Measurements from ENCODE around the gene SDR42E2. TPM values are rescaled to one million over a fixed set of nuclear protein-coding genes. Genes with fewer than 3 reads are reported as not detected.

The SDR42E2 gene
- total RNA-seq (under 1 TPM in 2 of 7 donors, not detected in 5; 0.16 to 0.24 TPM), polyA plus RNA-seq (under 1 TPM; 0.09 to 0.14 (median 0.10) TPM)
- long read RNA-seq, donor 1: 0 reads
- long read RNA-seq, donor 2: 0 reads

DNA sequence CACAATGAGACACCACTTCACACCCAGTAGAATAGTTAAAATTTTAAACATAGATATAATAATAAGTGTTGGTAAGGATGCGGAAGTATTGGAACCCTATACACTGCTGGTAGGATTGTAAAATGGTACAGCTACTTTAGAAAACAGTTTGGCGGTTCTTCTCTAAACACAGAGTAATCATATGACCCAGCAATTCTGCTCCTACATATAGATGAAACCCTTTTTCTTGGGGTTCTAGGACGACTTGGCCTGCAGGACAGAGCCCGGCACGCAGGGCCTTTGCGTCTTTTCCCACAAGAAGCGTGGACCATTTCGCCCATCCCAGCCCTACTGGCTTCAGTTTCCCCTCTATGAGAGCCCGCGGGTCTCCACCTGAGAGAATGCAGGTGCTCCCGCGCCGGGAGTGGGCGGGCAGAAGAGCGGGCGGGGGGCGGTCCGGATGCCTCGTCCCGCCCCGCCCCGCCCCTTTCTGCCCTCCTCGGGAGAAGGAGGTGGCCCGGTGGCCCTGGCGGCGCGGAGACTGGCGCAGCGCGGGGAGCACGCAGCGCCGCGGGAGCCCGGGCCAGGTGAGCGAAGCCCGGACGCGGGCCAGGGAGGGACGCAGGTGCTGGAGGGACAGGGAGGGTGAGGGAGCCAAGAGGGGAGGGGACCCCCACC, at the start of gene SDR42E2:
TSS of gene SDR42E2 (plus strand) at position 508 of the 657 bp plus-strand sequence. CDS start 3,077 bp downstream, outside the sequence.
- H3K36me3 ChIP-seq: no peaks in the 10 kb centered on the region
- no peak within 1 kb of the TSS for H3K27ac ChIP-seq
- no peak for DNase-seq
- peak within 1 kb of the TSS in 5 of 8 donors; percentile 12 to 53 (median 17) for H3K4me3 ChIP-seq
- peaks cover 4 to 34% (median 13%) of the 10 kb centered on the region in 7 donors for H3K27me3 ChIP-seq (replicated peaks in 1 of 7)
- TF ChIP-seq, protein P1, sequence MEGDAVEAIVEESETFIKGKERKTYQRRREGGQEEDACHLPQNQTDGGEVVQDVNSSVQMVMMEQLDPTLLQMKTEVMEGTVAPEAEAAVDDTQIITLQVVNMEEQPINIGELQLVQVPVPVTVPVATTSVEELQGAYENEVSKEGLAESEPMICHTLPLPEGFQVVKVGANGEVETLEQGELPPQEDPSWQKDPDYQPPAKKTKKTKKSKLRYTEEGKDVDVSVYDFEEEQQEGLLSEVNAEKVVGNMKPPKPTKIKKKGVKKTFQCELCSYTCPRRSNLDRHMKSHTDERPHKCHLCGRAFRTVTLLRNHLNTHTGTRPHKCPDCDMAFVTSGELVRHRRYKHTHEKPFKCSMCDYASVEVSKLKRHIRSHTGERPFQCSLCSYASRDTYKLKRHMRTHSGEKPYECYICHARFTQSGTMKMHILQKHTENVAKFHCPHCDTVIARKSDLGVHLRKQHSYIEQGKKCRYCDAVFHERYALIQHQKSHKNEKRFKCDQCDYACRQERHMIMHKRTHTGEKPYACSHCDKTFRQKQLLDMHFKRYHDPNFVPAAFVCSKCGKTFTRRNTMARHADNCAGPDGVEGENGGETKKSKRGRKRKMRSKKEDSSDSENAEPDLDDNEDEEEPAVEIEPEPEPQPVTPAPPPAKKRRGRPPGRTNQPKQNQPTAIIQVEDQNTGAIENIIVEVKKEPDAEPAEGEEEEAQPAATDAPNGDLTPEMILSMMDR (IDR thresholded peaks at IDR 0.05 in 8 of 11, conservative IDR thresholded peaks at IDR 0.05 in 3 of 11): no peak
- no peak for TF ChIP-seq POLR2A (IDR thresholded peaks at IDR 0.05)
- peaks cover 0 to 13% (median 9%) of the 10 kb centered on the region in 6 donors for H3K4me1 ChIP-seq
- 7 to 18% (median 10%) methylated on average over 14 to 40 of the region's 40 CpGs for WGBS, 5 donors
- peaks cover 0 to 2% (median 0%) of the 10 kb centered on the region in 8 donors for H3K9me3 ChIP-seq
- intact Hi-C loops (cut with DNase I; ENCODE audit: low total_unique reads): no loop called here

DNA sequence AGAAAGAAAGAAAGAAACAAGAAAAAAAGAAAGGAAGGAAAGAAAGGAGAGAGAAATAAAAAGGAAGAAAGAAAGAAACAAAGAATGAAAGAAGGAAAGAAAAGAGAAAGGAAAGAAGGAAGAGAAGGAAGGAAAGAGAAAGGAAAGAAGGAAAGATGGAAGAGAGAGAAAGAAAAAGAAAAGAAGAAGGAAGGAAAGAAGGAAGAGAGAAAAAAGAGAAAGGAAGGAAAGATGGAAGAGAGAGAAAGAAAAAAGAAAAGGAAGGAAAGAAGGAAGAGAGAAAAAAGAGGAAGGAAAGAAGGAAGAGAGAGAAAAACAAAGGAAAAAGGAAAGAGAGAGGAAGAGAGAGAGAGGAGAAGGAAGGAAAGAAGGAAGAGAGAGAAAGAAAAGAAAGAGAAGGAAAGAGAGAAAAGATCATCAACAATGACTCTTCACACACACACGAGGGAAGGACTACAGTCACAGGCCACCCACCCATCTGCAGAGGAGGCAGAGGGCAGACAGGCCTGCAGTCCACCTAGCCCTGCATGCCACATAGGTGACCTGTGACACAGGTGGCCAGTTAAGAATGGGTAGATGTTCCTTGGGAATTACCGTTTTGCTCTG, 46.1 kb upstream of the SDR42E2 start:
- intact Hi-C loops (cut with DNase I; ENCODE audit: low total_unique reads): no loop called here
- Histone ChIP-seq H3K27ac (no peak overlapping the region), H3K4me1 (no peaks in the 10 kb centered on the region), H3K27me3 (replicated peaks in 1 of 7) (no peaks in the 10 kb centered on the region), H3K4me3 (no peak overlapping the region), H3K36me3 (no peaks in the 10 kb centered on the region), H3K9me3 (no peaks in the 10 kb centered on the region)
- TF ChIP-seq POLR2AphosphoS5 (IDR thresholded peaks at IDR 0.05): no peak
- TF ChIP-seq POLR2A (IDR thresholded peaks at IDR 0.05): no peak
- TF ChIP-seq, protein P1 (IDR thresholded peaks at IDR 0.05 in 8 of 11, conservative IDR thresholded peaks at IDR 0.05 in 3 of 11): no peak
- no peak for DNase-seq
- WGBS, 5 donors: 79 to 90% (median 85%) methylated on average over 2 of the region's 2 CpGs

DNA sequence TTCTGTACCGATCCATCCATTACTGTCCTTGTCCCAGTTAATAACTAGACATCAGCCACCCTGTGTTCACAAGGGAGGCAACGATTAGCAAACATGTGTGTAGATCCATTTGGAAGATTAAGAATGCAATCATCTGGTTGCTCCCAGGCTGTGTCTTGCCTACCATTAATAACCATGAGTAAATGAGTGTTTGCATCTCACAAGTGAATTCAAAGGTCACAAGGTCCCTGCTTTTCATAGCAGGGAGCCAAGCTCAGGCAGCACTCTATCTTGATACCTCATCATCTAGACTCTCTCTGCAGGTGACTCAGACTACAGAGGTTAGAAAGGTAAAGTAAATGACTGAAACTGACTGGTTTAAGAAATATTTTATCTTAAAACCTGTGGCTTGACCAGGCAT, 44.7 kb upstream of the SDR42E2 start:
- H3K4me3 ChIP-seq: no peak overlapping the region
- TF ChIP-seq, protein P1 (IDR thresholded peaks at IDR 0.05 in 8 of 11, conservative IDR thresholded peaks at IDR 0.05 in 3 of 11): no peak
- TF ChIP-seq POLR2A (IDR thresholded peaks at IDR 0.05): no peak
- TF ChIP-seq POLR2AphosphoS5 (IDR thresholded peaks at IDR 0.05): no peak
- H3K9me3 ChIP-seq: no peaks in the 10 kb centered on the region
- intact Hi-C loops (cut with DNase I; ENCODE audit: low total_unique reads): no loop called here
- no peak for DNase-seq
- H3K36me3 ChIP-seq: no peaks in the 10 kb centered on the region
- no peak overlapping the region for H3K27ac ChIP-seq
- no peaks in the 10 kb centered on the region for H3K27me3 ChIP-seq (replicated peaks in 1 of 7)
- H3K4me1 ChIP-seq: no peaks in the 10 kb centered on the region
- 90 to 96% (median 93%) methylated on average over 2 of the region's 2 CpGs for WGBS, 5 donors

DNA sequence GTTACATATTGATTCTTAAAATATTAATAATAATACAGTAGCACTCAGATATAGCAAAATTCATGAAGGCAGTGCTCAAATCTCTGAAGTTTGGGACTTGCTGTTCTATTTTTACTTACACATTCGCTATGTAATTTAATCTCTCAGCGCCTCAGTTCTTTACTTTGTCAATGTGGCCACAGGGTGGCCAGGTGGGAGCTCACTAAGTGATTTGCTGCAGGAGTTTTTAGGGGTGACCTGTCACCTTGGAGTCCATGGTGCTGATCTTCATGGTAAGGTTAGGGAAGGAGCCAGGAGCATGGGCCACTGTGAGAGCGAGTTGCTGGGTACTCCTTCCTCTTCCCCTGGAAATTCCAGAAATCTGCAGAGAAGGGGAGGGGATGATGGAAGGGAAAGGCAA, 41.9 kb upstream of the SDR42E2 start:
- H3K4me1 ChIP-seq: no peaks in the 10 kb centered on the region
- no peak for DNase-seq
- no peaks in the 10 kb centered on the region for H3K9me3 ChIP-seq
- H3K4me3 ChIP-seq: no peak overlapping the region
- TF ChIP-seq, protein P1 (IDR thresholded peaks at IDR 0.05 in 8 of 11, conservative IDR thresholded peaks at IDR 0.05 in 3 of 11): no peak
- TF ChIP-seq POLR2AphosphoS5 (IDR thresholded peaks at IDR 0.05): no peak
- TF ChIP-seq POLR2A (IDR thresholded peaks at IDR 0.05): no peak
- 77 to 90% (median 83%) methylated on average over 3 of the region's 3 CpGs for WGBS, 5 donors
- no peak overlapping the region for H3K27ac ChIP-seq
- no peaks in the 10 kb centered on the region for H3K36me3 ChIP-seq
- no peaks in the 10 kb centered on the region for H3K27me3 ChIP-seq (replicated peaks in 1 of 7)
- intact Hi-C loops (cut with DNase I; ENCODE audit: low total_unique reads): no loop called here

Measured in spleen (tissue), 13 donors.